Measurements from ENCODE around the gene SLF2. TPM values are rescaled to one million over a fixed set of nuclear protein-coding genes. Genes with fewer than 3 reads are reported as not detected.

Gene SLF2
- total and polyA plus RNA-seq, 2 of the 13 experiments (the other 11 are each of a cell fraction or from before 2014, with no cell fraction given), result 12.2 to 48.1 TPM

DNA sequence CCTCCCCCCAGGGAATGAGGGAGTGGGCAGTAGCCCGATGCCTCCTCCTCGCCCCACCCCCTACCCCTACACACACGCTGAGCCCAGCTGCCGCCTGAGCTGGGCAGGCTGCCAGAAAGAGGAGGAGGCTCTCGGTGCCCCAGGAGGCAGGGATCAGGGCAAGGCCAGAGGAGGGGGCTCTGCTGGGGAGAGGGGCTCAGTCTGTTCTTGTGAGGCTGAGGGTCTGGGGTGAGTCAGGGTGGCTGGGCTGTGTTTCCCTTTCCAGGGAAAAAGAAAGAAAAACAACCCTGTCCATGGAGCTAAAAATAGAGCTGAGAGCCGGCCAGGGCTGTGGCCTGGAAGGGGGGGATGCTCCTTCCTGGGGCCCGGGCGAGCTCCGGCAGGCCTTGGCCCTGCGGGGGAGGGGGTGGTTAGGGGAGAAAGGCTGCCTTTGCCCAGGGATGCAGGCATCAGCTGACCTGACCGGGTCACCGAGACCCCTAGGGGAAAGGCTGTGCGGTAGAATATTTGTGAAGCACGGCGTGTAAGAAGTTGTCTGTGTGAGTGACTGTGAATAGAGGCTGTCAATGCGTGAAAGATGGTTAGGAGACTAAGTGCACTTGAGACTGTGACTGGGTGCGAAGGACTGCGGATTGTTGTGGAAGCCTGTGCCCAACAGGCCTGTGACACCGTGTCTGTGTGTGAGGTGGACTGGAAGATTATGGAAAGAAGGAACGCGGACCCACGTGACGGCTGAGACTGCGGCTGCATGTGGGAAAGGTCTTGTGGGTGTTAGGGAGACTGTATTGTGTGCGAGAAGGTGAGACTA lies 85.6 kb downstream of the SLF2 start (continued):
- TF ChIP-seq, protein P1, sequence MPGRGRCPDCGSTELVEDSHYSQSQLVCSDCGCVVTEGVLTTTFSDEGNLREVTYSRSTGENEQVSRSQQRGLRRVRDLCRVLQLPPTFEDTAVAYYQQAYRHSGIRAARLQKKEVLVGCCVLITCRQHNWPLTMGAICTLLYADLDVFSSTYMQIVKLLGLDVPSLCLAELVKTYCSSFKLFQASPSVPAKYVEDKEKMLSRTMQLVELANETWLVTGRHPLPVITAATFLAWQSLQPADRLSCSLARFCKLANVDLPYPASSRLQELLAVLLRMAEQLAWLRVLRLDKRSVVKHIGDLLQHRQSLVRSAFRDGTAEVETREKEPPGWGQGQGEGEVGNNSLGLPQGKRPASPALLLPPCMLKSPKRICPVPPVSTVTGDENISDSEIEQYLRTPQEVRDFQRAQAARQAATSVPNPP (CRISPR knock-in tag; IDR thresholded peaks at IDR 0.05), result no peak
- no peak for TF ChIP-seq RELA (CRISPR knock-in tag; IDR thresholded peaks at IDR 0.05)
- TF ChIP-seq, protein P2, sequence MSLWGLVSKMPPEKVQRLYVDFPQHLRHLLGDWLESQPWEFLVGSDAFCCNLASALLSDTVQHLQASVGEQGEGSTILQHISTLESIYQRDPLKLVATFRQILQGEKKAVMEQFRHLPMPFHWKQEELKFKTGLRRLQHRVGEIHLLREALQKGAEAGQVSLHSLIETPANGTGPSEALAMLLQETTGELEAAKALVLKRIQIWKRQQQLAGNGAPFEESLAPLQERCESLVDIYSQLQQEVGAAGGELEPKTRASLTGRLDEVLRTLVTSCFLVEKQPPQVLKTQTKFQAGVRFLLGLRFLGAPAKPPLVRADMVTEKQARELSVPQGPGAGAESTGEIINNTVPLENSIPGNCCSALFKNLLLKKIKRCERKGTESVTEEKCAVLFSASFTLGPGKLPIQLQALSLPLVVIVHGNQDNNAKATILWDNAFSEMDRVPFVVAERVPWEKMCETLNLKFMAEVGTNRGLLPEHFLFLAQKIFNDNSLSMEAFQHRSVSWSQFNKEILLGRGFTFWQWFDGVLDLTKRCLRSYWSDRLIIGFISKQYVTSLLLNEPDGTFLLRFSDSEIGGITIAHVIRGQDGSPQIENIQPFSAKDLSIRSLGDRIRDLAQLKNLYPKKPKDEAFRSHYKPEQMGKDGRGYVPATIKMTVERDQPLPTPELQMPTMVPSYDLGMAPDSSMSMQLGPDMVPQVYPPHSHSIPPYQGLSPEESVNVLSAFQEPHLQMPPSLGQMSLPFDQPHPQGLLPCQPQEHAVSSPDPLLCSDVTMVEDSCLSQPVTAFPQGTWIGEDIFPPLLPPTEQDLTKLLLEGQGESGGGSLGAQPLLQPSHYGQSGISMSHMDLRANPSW (CRISPR knock-in tag; IDR thresholded peaks at IDR 0.05; ENCODE audit: borderline replicate concordance), result no peak
- TF ChIP-seq, protein P3, sequence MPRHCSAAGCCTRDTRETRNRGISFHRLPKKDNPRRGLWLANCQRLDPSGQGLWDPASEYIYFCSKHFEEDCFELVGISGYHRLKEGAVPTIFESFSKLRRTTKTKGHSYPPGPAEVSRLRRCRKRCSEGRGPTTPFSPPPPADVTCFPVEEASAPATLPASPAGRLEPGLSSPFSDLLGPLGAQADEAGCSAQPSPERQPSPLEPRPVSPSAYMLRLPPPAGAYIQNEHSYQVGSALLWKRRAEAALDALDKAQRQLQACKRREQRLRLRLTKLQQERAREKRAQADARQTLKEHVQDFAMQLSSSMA (CRISPR knock-in tag; IDR thresholded peaks at IDR 0.05), result peak; percentile 30; the same call in 1 of the 2 replicates
- no peak for TF ChIP-seq NCOA1 (CRISPR knock-in tag; IDR thresholded peaks at IDR 0.05)
- no peak for TF ChIP-seq ZNF567 (CRISPR knock-in tag; IDR thresholded peaks at IDR 0.05; ENCODE audit: borderline replicate concordance)
- TF ChIP-seq ZSCAN12 (CRISPR knock-in tag; IDR thresholded peaks at IDR 0.05), result no peak
- peak; percentile 44; the same call in 1 of the 2 replicates for TF ChIP-seq ZFP90 (CRISPR knock-in tag; IDR thresholded peaks at IDR 0.05; ENCODE audit: borderline replicate concordance)
- TF ChIP-seq HMGA1 (CRISPR knock-in tag; conservative IDR thresholded peaks at IDR 0.05), result no peak
- TF ChIP-seq GTF3A (CRISPR knock-in tag; conservative IDR thresholded peaks at IDR 0.05), result no peak
- TF ChIP-seq, protein P4, sequence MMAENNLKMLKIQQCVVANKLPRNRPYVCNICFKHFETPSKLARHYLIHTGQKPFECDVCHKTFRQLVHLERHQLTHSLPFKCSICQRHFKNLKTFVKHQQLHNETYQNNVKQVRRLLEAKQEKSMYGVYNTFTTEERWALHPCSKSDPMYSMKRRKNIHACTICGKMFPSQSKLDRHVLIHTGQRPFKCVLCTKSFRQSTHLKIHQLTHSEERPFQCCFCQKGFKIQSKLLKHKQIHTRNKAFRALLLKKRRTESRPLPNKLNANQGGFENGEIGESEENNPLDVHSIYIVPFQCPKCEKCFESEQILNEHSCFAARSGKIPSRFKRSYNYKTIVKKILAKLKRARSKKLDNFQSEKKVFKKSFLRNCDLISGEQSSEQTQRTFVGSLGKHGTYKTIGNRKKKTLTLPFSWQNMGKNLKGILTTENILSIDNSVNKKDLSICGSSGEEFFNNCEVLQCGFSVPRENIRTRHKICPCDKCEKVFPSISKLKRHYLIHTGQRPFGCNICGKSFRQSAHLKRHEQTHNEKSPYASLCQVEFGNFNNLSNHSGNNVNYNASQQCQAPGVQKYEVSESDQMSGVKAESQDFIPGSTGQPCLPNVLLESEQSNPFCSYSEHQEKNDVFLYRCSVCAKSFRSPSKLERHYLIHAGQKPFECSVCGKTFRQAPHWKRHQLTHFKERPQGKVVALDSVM (CRISPR knock-in tag; IDR thresholded peaks at IDR 0.05), result 0 out of 2 replicates have a peak, but pooled peaks have one; percentile 11
- no peak for TF ChIP-seq TAF15 (IDR thresholded peaks at IDR 0.05; ENCODE audit: low read depth, low read length, poor library complexity, severe bottlenecking)
- 0 out of 2 replicates have a peak, but pooled peaks have one; percentile 9 for TF ChIP-seq MIER2 (CRISPR knock-in tag; IDR thresholded peaks at IDR 0.05)
- no peak for TF ChIP-seq ZNF205 (CRISPR knock-in tag; IDR thresholded peaks at IDR 0.05)
- TF ChIP-seq, protein P5, sequence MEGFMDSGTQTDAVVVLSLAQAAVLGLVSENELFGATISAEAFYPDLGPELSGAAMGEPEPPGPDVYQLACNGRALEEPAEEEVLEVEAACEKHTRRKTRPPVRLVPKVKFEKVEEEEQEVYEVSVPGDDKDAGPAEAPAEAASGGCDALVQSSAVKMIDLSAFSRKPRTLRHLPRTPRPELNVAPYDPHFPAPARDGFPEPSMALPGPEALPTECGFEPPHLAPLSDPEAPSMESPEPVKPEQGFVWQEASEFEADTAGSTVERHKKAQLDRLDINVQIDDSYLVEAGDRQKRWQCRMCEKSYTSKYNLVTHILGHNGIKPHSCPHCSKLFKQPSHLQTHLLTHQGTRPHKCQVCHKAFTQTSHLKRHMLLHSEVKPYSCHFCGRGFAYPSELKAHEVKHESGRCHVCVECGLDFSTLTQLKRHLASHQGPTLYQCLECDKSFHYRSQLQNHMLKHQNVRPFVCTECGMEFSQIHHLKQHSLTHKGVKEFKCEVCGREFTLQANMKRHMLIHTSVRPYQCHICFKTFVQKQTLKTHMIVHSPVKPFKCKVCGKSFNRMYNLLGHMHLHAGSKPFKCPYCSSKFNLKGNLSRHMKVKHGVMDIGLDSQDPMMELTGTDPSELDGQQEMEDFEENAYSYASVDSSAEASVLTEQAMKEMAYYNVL (CRISPR knock-in tag; IDR thresholded peaks at IDR 0.05; ENCODE audit: borderline replicate concordance), result no peak
- TF ChIP-seq REPIN1 (CRISPR knock-in tag; IDR thresholded peaks at IDR 0.05; ENCODE audit: borderline replicate concordance, low read depth), result no peak
- TF ChIP-seq DNMT3B (CRISPR knock-in tag; conservative IDR thresholded peaks at IDR 0.05), result no peak; the same call in 1 of the 2 replicates
- no peak for TF ChIP-seq ATF7 (IDR thresholded peaks at IDR 0.05)
- no peak for TF ChIP-seq ATF7 (CRISPR knock-in tag; IDR thresholded peaks at IDR 0.05)
- TF ChIP-seq ZNF44 (CRISPR knock-in tag; IDR thresholded peaks at IDR 0.05), result 0 out of 2 replicates have a peak, but pooled peaks have one; percentile 4
- no peak; the same call in 1 of the 2 replicates for TF ChIP-seq BRD4 (CRISPR knock-in tag; IDR thresholded peaks at IDR 0.05)

All from HepG2 (cell line).